CD4-positive, alpha-beta T cell treated with Interleukin-4 for 4 hours (primary cell): Measurements from ENCODE around the gene TSPAN33.

ENCODE experiments used
- DNase-seq: peaks from one replicate; pipeline ENCODE4 v3.0.0-alpha.2; 2020

The TSPAN33 gene

DNA sequence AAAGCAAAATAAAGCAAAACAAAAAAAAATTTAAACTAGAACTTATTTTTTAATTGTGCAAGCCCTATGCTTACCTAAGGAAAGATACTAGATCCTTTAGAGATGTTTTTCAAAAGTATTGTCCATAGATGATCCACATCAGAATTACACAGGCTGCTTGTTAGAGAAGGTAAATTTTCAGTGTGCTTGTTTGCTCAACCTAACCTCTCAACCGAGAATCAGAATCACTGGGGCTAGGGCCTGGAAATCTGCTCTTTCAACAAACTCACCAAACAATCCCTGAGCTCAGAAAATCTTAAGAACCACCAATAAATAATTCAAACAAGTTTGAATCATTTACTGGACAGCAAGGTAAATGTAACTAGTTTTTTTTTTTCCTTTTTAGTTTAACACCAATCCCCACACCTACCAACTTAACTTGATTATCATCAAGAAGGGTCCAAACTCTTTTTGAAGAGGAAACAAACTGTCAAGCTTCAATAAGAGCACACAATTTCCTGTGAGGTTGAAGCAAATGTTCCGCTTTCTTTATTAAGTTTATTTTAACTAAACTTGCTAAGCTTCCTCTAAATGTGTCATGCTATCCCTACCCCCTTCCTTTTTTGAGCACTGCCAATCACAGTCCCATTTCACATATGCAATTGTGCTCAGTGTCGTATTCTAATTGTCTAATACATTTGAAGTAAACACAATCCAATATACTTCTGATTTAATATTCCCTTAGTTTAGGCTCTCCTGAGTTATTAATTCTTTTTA is 7.4 kb upstream of the TSPAN33 start:
- DNase-seq, result peak; percentile 17

DNA sequence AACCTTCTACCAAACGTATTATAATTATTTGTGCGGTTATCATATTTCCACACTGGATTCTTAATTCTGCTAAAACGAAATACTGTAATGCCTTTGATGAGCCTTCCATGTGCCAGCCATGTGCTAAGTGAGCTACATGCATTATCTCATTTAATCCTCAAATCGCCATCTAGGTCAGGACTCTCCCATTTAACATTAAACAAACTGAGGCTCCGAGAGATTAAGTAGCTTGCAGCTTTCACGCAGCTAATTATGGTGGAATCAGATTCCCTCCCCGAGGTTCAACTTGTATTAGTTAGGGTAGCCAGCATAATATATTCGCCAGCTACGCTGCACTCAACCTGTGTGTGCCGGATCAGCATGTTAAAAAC is 798 bp upstream of the TSPAN33 start:
- DNase-seq, result no peak

DNA sequence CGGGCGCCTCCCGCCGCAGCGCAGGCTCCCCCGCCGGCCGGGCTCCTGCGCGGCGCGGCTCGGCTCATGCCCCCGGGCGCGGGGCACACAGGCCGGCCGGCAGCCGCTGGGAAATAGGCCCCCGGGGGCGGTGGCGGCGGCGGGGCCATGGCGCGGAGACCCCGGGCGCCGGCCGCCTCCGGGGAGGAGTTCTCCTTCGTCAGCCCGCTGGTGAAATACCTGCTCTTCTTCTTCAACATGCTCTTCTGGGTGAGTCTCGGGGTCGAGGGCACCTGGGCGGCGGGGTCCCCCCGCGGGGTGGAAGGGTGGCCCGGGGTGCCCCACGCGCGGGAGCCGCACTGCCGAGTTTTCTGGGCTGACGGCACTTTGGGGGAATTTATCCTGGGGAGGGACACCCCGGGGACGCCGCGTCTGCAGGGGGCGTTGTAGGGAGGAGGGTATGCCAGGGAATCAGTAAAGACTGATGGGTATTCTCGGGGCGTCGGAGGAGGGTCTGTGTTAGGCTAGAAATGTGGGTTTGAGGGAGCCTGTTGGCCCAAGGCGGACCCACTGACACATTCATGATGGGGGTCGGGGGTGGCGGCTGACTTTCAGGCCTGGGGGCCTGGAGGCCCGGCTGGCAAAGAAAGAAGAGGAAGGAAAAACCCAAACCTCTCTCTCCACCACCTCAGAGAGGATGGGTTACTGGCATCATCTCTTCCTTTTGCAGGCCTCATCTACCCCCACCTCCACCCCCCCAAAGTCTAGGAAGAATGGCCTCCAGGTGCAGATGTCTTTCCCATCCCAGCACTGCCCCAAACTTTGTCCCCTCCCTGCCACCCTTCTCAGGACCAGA is 544 bp downstream of the TSPAN33 start:
- DNase-seq, result no peak

DNA sequence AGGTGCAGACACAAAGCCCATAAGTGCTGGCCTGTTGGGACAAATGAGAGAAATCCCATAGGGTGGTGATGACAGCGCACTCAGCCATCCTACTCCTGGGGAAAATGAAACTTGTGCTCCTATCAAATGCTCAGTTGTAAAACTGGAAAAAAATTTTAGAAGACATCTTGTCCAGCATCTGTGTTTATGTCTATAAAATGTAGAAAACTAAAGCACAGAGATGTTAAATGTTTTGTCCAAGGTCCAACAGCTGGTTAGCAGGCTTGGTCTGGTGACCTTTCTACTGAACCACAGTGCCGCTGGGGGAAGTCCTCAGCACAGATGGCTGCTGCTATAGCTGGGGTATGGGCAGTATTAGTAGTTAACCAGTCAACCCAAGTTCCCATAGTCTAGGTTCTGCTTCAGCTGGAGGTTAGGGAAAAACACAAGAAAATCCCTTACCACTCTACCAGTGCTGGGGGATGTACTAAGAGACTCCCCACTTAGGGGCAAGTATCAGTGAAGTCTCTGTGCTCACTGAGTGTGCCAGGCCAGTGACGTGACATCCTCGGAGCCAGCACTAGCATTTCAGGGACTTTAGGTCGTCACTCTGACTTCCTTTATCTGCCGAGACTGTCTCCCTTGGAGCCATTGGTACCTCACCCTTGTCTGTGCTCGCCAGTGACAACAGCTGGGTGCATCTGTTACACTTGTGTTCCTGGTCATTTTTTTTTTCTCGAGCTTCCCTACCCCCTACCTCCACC is 1.9 kb downstream of the TSPAN33 start:
- no peak for DNase-seq

DNA sequence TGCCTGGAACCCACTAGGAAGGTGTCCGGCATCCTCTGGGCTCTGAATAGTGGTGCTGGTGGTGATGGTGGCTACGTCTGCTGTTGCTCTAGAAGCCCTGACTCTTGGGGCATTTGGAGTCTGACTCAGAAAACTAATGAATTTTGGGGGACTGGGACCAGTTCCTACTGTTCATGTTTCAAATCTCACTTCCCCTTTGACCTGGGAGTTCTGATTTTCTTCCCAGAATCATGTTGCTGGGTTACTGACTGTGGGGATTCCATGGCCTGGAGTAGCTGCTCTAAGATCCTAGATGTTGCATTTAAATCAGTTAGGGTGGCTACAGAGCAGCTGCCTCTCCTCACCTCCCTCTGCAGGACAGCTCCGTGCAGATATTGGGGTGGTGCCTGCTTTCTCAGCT is 3.2 kb downstream of the TSPAN33 start:
- no peak for DNase-seq

DNA sequence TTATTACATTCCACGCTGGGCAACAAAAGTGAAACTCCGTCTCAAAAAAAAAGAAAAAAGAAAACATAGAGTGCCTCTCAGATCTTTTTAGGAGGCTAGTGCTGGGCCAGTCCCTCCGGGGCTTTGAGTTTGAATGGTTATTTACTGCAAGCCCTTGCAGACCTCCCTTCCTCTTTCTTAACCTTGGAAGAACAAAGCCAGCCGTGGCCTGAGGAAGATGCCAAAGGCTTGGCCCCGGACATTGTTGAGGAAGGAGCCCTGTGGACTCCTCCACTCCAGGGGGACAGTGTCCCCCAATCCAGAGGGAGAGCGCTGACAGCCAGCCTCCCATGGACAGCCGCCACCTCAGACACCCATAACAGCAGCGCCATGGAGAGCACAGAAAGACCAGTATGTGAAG is 5.0 kb downstream of the TSPAN33 start:
- DNase-seq, result no peak

DNA sequence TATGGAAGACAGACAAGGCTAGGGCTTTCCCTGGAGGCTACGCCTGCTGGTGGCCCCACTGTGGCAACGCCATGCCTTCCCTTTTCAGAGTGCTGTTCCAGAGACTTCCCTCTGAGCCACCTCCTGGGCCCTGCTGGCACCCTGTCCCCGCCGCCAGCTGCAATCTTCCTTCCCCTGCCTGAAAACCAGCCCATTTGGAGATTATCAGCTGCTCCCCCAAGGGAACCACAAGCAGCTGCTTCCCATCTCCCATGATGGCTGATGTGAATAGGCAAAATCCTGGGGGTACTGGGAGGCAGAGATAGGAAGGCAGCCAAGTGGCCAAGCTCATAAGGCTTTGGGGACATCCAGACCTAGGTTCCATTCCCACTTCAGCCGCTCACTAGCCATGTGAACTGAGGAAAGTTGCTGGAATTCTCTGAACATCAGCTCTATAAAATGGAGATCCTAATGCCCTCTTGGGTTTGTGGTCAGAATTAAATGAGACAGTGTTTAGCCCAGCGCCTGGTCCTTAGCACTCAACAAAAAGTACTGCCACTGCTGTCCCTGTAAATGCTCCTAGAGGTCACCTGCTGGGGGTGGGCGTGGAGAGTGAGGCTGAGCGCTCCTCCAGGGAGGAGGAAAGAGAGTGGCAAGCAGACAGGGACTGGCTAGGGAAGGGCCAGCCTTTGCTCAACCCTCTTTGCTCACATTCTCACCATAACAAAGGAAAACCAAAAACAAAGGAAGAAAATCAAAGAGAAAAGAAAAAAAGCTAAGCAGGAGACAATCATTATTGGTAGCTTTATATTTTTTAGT is 5.9 kb downstream of the TSPAN33 start:
- DNase-seq, result no peak

DNA sequence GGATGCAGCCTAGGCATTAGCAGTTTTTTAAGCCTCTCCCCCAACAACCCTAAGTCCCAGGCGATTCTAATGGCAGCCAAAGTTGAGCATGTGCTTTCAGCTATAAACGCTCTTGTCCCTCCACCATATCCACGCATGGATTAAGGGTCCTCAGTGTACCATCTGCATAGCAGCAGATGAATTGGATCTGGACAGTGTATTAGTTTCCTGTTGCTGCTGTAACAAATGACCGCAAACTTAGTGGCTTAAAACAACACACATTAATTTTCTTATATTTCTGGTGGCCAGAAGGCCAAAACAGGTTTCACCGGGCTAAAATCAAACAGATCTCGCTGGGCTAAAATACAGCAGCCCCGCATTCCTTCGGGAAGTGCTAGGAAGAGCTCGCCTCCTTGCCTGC is 13.1 kb downstream of the TSPAN33 start:
- no peak for DNase-seq

DNA sequence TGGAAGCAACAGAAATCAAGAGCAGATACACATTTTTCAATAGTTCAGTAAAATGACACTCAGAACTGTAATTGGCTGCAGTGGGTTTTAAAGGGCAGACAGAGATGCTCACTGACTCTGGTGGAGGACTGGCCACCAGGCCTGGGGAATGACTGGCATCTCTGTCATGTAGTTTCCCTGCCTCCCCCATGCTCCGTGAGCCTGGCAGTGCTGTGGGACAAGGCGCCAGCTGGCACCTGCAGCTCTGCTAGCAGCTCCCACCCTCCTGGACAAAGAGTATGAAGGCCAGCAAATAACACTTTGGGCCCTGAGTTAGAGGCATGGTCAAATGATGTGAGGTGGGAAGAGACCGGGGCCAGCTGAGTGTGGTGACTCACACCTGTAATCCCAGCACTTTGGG is 15.0 kb downstream of the TSPAN33 start:
- DNase-seq, result no peak

DNA sequence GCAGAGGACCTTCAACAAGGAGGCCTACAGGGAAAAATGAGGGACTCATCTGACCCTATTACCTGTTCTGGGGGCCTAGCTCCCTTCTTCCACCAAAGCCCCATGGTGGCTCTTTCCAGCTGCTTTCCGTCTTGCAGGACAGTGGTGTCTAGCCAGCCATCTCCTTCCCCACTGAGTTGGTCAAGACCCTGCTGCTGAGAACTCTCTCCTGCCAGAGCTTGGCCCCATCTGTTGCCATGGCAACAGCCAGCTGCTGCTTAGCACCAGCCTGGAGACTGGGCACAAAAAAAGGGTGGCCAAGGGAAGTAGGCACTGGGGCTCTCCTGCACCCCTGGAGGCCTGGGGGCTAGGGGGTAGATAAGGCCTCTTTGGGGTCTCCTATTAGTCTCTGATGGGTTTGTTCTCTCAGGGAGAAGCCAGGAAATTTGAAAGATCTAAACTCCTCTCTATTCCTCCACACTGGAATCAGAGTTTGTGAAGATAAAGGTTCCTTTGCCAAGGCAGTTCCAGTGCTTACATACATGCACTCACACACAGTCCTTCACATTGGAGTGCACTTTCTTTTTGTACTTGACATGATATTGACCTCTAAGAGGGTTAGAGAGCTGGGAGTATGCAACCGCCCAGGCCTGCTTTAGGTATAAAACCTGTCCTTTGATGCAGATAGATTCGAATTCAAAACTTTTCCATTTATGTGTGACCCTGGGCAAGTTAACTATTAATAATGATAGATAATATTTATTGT is 15.8 kb downstream of the TSPAN33 start:
- DNase-seq, result no peak

DNA sequence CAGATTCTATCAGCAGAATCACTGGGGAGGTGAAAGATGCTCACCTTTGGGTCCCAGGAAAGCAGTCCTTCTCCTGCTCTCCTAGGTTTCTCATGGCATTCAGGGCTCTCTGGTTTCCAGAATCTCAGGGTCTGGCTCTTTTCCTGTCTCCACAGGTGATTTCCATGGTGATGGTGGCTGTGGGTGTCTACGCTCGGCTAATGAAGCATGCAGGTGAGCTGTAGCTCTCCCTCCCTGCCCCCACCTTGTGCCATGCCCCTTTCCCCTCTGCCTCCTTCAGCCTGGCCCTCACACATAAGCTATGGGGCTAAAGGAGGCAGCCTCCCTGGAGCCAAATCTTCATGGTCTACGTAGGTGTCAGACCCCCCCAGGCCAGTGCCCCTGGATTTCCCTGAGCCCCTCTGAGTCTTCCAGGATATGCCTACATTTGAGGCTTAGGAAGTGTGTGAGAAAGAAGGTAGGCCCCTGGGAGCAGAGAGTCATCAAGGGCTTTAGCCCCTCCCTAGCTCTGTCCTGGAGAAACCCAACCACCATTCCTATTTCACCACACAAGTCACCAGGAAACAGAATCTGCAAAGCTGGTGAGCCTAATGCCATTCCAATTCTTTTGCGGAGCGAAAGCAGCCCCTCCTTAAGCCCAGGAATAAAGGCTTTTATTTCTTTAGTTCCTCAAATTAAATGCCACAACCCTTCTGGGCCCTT is 17.2 kb downstream of the TSPAN33 start:
- no peak for DNase-seq

DNA sequence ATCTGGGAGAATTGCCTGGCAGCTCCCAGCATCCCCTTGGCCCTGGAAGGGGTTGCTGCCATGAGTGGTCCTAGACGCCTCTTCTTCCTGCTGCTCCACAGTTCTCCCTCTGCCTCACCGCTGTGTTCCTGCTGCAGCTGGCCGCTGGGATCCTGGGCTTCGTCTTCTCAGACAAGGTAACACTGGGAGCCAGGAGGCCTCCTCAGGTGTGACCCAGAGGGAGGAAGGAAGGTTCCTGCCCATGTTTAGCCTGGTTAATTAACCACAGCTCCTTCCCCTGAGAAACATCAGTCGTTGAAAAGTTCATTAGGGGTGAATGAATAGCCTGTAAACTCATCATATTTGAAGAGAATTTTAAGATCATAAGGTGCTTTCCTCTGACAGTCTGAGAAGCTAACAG is 18.2 kb downstream of the TSPAN33 start:
- no peak for DNase-seq

DNA sequence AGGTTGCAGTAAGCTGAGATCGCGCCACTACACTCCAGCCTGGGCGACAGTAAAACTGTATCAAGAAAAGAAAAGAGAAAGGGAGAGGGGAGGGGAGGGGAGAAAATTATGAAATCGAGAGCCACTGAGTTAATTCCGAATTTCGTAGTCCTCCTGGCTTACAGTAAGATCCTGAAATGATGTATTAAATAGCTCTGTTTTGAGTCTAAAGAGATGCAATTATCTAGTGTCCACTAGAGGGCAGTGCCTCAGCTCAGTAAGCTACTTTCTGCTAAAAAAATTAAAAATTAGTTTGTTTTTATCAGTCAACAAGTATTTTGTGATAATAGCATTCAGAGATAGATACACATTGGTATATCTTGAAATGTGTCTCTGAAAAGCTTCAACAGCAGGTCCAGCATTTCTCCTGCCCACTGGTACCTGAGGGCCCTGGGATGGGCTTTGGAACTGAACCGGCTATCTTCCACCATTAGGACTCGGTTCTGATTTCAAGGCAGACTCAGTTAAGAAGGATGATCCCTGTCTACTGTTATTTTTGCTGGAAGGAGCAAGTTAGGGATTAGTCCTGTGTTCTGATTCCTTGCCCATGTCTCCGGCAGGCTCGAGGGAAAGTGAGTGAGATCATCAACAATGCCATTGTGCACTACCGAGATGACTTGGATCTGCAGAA is 19.5 kb downstream of the TSPAN33 start:
- DNase-seq, result peak; percentile 54

DNA sequence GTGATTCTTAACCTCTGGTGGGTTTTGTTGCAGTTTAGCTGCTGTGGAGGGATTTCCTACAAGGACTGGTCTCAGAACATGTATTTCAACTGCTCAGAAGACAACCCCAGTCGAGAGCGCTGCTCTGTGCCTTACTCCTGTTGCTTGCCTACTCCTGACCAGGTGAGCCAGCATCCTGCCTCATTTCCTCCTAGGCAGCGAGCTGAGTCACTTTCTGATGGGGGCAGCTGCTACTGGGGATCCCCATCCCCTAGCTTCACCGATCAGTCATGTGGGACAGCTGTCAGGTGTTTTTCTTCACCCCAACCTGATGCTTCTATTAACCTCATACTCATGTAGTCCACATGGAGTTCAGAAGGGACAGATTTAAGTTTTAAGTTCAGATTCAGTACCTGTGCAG is 22.2 kb downstream of the TSPAN33 start:
- DNase-seq, result no peak

DNA sequence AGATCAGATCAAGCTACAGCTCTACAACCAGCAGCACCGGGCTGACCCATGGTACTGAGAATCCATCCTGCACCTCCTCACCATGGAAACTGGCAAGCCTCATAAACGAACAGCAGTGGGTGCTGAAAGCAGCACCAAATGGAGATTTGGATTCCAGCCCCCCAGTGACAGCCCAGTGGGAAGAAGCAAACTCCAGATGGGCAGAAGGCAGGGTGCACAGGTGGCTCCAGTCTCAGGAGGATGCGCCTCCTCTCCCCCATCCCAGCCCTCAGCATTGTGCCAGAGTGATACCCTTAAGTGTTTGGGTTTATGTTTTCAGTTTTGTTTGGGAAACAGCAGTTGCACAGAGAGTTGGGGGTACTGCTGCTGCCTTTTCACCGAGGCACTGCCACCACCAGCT is 23.3 kb downstream of the TSPAN33 start:
- DNase-seq, result no peak

DNA sequence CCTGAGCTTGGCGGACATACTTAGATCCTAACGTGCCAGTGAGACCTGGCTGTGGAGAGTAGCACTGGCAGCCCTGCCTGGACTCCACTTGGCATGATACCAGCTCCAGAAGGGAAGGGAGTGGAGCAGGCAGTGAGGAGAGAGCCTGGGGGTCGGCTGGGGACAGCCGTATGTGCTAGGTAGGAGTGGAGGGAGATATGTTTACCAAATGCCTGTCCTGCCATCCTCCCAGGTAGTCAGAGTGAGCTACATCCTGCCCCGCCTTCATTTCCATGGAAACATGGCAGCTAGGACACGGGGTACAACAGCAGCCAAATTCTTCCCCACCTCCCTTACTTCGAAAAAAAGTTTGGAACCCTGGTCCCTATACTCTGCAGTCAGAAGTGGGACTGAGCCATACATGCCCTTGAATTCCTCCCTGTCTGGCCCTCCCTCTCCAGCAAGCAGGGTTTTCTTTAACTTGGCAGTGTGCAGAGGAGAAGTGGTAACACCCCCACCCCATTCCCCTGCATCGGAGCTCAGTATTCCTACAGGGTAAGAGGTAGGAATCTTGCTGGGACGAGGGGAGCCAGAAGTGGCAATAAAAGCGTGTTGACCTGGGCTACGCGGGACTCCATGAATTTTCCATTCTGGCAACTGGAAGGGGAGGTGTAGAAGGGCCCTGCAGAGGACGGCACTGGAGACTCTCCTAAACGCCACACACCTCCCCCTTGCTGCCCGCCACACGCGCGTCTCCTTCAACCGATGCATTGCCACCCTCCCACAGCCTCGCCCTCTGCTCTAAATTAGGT is 23.9 kb downstream of the TSPAN33 start:
- no peak for DNase-seq

DNA sequence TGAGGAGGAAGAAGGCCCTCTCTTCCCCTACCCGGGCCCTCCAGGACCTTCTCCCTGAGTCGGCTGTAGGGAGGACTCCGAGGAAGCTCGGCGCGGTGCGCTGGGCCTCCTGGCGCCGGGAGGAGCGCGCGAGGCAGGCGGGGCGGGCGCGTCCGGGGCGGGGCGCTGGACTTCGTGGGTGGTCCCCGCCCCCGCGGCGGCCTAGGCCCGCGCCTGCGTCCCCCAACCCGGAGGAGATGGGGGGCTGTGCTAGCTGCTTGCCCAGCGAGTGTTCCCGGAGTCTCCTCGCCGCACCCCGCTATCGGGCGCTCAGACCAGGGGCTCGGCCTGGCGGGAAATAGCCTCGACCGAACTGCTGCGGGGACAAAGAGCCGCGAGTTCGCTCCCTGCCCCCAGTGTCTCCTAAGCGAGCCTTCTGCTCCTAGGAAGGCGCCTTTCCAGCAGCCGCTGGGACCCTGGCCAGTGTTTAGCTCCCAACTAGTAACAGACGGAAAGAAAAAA is 24.7 kb downstream of the TSPAN33 start:
- no peak for DNase-seq

DNA sequence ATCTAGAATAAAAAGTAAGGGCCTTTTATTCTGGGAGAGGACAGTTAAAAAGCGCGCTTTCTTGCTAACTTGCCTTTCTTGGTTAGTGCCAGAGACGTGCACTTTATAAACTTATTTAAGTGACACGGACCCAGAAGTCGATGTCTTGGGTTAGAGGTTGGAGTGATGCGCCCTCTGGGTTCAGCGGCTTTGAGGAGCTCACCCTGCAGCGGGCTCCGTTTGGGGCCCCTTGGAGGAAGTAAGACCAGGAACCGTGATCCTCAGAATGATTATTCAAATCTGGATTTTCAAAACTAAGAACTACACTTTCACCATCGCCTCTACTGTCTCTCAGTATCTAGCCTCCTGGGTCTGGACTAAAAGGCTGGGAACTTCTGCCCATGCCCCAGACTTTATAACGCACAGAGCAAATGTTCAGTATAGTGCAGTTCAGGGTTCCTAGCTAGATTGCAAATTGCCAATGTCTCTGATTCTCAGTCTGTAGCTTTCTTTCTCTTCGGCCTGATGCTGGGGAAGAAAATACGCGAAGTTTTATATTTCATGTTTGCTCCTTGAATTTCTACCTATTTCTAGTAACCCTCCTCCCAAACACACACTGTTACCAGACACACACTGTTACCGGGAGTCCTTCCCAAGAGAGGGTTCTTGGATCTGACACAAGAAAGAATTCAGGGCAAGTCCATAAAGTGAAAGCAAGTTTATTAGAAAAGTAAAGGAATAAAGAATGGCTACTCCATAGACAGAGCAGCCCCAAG is 25.4 kb downstream of the TSPAN33 start:
- no peak for DNase-seq

DNA sequence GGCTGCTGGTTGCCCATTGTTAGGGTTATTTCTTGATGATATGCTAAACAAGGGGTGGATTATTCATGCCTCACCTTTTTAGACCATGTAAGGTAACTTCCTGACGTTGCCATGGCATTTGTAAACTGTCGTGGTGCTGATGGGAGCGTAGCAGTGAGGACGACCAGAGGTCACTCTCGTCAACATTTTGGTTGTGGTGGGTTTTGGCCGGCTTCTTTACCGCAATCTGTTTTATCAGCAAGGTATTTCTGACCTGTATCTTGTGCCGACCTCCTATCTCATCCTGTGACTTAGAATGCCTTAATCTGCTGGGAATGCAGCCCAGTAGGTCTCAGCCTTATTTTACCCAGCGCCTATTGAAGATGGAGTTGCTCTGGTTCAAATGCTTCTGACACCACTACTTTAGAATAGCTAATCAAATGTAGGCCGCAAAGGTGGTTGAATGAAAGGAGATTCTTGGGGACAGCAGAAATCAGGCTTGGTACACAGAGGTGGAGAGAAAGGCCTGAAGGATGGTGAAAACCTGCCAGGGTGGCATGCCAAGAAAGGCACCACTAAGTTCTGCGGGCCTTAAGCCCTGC is 26.0 kb downstream of the TSPAN33 start:
- DNase-seq, result no peak
